Measurements from ENCODE around the gene SYT13.

The SYT13 gene

GRCh38 chr11:45273509-45273908 is 12.6 kb downstream of the SYT13 start:
- TF ChIP-seq CEBPB (IDR thresholded peaks at IDR 0.05) (no peak), CREB1 (IDR thresholded peaks at IDR 0.05; ENCODE audit: low read depth) (no peak), EGR1 (IDR thresholded peaks at IDR 0.05) (no peak), TEAD4 (IDR thresholded peaks at IDR 0.05) (no peak), NFIC (IDR thresholded peaks at IDR 0.05) (no peak), REST (IDR thresholded peaks at IDR 0.05; ENCODE audit: low read depth) (no peak), RAD21 (IDR thresholded peaks at IDR 0.05; ENCODE audit: low read depth) (no peak), FOXM1 (IDR thresholded peaks at IDR 0.05; ENCODE audit: borderline replicate concordance, low read depth) (no peak), TCF12 (IDR thresholded peaks at IDR 0.05; ENCODE audit: low read depth) (no peak)
- TF ChIP-seq, protein P1, sequence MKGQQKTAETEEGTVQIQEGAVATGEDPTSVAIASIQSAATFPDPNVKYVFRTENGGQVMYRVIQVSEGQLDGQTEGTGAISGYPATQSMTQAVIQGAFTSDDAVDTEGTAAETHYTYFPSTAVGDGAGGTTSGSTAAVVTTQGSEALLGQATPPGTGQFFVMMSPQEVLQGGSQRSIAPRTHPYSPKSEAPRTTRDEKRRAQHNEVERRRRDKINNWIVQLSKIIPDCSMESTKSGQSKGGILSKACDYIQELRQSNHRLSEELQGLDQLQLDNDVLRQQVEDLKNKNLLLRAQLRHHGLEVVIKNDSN (IDR thresholded peaks at IDR 0.05) = no peak
- TF ChIP-seq, protein P2, sequence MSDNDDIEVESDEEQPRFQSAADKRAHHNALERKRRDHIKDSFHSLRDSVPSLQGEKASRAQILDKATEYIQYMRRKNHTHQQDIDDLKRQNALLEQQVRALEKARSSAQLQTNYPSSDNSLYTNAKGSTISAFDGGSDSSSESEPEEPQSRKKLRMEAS (IDR thresholded peaks at IDR 0.05) = no peak

GRCh38 chr11:45272701-45273100 is 13.4 kb downstream of the SYT13 start:
- TF ChIP-seq NFIC (IDR thresholded peaks at IDR 0.05) (no peak), EGR1 (IDR thresholded peaks at IDR 0.05) (no peak), RAD21 (IDR thresholded peaks at IDR 0.05; ENCODE audit: low read depth) (no peak), FOXM1 (IDR thresholded peaks at IDR 0.05; ENCODE audit: borderline replicate concordance, low read depth) (no peak), CREB1 (IDR thresholded peaks at IDR 0.05; ENCODE audit: low read depth) (no peak), REST (IDR thresholded peaks at IDR 0.05; ENCODE audit: low read depth) (no peak), TAF1 (IDR thresholded peaks at IDR 0.05; ENCODE audit: low read depth) (no peak), EP300 (IDR thresholded peaks at IDR 0.05; ENCODE audit: borderline replicate concordance) (no peak)

- TF ChIP-seq, protein P1 (IDR thresholded peaks at IDR 0.05) = no peak
- no peak for TF ChIP-seq FOXM1 (IDR thresholded peaks at IDR 0.05; ENCODE audit: borderline replicate concordance, low read depth)
Observed at GRCh38 chr11:45270946-45271716, 15.0 kb downstream of the SYT13 start.

- no peak for TF ChIP-seq TEAD4 (IDR thresholded peaks at IDR 0.05)
Observed at GRCh38 chr11:45269678-45270077, 16.5 kb downstream of the SYT13 start.

DNA sequence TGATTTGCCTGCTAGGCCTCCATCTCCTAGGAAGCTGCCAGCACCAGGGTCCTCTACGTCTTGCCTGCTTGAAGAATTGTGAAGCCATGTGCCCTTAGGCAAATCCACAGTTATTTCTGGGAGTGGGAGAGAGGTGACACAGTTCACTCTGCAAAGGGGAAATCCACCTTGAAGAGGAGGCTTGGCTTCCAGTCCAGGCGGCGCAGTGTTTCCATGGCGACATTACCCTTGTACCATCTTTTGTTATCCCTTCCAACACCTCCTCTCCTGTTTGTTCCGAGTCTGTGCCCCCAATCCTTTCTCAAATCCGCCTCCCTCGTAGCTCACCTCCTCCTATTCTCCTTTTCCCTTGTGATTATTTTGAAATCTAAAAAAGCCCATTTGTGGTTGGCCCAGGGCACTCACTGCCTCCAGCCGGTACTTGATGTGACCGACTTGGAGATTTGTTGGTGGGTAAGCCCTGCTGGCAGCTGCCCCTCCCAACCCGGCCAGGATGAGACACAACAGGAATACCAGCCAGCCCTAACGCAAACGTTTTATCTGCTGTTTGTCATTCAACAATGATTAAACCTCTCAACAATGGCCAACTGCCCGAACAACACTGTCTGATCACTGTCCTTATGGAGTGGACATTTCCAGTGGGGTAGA is 18.4 kb downstream of the SYT13 start:
- TF ChIP-seq YY1 (IDR thresholded peaks at IDR 0.05; ENCODE audit: low read depth) (no peak), CREB1 (IDR thresholded peaks at IDR 0.05; ENCODE audit: low read depth) (no peak), EGR1 (IDR thresholded peaks at IDR 0.05) (no peak), TEAD4 (IDR thresholded peaks at IDR 0.05) (no peak)

- no peak for TF ChIP-seq TAF1 (IDR thresholded peaks at IDR 0.05; ENCODE audit: low read depth)
- TF ChIP-seq CREB1 (IDR thresholded peaks at IDR 0.05; ENCODE audit: low read depth) = no peak
- peak; percentile 29; the same call in 1 of the 2 replicates for TF ChIP-seq RAD21 (IDR thresholded peaks at IDR 0.05; ENCODE audit: low read depth)
Observed at GRCh38 chr11:45267052-45267451, 19.1 kb downstream of the SYT13 start.

DNA sequence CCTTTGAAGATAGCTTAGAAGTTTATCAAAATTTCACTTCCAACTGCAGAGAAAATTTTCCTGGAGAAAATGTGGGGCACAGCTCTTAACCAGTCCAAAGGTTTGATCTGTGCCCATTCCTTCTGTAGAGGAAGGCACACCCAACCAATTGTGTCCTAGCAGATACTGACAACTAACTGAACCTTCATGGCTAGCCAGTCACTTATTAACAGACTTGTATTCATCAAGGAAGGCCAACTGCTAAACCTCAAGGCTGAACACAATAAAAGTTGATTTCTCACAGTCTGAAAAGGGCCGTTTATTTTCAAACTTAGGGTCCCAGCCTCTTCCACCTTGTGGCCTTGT is 19.5 kb downstream of the SYT13 start:
- TF ChIP-seq TAF1 (IDR thresholded peaks at IDR 0.05; ENCODE audit: low read depth) (no peak), CEBPB (IDR thresholded peaks at IDR 0.05) (no peak), TEAD4 (IDR thresholded peaks at IDR 0.05) (no peak), ZBTB7A (IDR thresholded peaks at IDR 0.05; ENCODE audit: low read depth) (no peak), REST (IDR thresholded peaks at IDR 0.05; ENCODE audit: low read depth) (no peak), EGR1 (IDR thresholded peaks at IDR 0.05) (no peak), YY1 (IDR thresholded peaks at IDR 0.05; ENCODE audit: low read depth) (no peak), EP300 (IDR thresholded peaks at IDR 0.05; ENCODE audit: borderline replicate concordance) (no peak), FOXM1 (IDR thresholded peaks at IDR 0.05; ENCODE audit: borderline replicate concordance, low read depth) (no peak), CREB1 (IDR thresholded peaks at IDR 0.05; ENCODE audit: low read depth) (no peak), TCF12 (IDR thresholded peaks at IDR 0.05; ENCODE audit: low read depth) (no peak)
- TF ChIP-seq, protein P2 (IDR thresholded peaks at IDR 0.05) = no peak
- TF ChIP-seq, protein P1 (IDR thresholded peaks at IDR 0.05) = no peak

All from Ishikawa (cell line).